ENCODE measurements around the gene STK38.

Gene STK38

GRCh38 chr6:36546920-36547645, at the start of gene STK38:
TSS of gene STK38 (minus strand) at chr6:36547479. CDS start at chr6:36540202, 7,277 bp downstream.
- TF ChIP-seq CTCF (IDR thresholded peaks at IDR 0.05): no peak
- peak; percentile 90 for DNase-seq (ENCODE audit: low spot score)
- Histone ChIP-seq H3K27ac (peak within 1 kb of the TSS; percentile 88 to 96), H3K4me3 (peak within 1 kb of the TSS; percentile 84)

- peak overlapping the region; percentile 97 to 98 for H3K27ac ChIP-seq
- DNase-seq (ENCODE audit: low spot score): peak; percentile 22
- TF ChIP-seq CTCF (IDR thresholded peaks at IDR 0.05): no peak
These were observed 49.1 kb upstream of the STK38 start for GRCh38 chr6:36596356-36596755.

GRCh38 chr6:36594816-36595643, 47.8 kb upstream of the STK38 start:
- TF ChIP-seq CTCF (IDR thresholded peaks at IDR 0.05): no peak
- DNase-seq (ENCODE audit: low spot score): peak; percentile 69
- Histone ChIP-seq H3K4me3 (peak overlapping the region; percentile 84), H3K27ac (peak overlapping the region; percentile 97 to 98)

More at GRCh38 chr6:36596356-36596755, 49.1 kb upstream of the STK38 start:
- H3K4me3 ChIP-seq: peak overlapping the region; percentile 84

- Histone ChIP-seq H3K4me3 (peak within 1 kb of the TSS; percentile 84), H3K27ac (peak within 1 kb of the TSS; percentile 97 to 98)
- TF ChIP-seq CTCF (IDR thresholded peaks at IDR 0.05): peak; percentile 30
- DNase-seq (ENCODE audit: low spot score): peak; percentile 98
These were observed 46.9 kb upstream of the STK38 start, which contains the start of gene SRSF3 for GRCh38 chr6:36594029-36594815. TSS of gene SRSF3 (plus strand) at chr6:36594362. CDS start at chr6:36596763, 2,401 bp downstream.

GRCh38 chr6:36593569-36594028, 46.3 kb upstream of the STK38 start:
- TF ChIP-seq CTCF (IDR thresholded peaks at IDR 0.05): no peak
- peak overlapping the region; percentile 84 for H3K4me3 ChIP-seq
- H3K27ac ChIP-seq: peak overlapping the region; percentile 97 to 98
- DNase-seq (ENCODE audit: low spot score): peak; percentile 80

- peak; percentile 64 for DNase-seq (ENCODE audit: low spot score)
- Histone ChIP-seq H3K27ac (no peak overlapping the region), H3K4me3 (no peak overlapping the region)
- no peak for TF ChIP-seq CTCF (IDR thresholded peaks at IDR 0.05)
These were observed 45.0 kb upstream of the STK38 start for GRCh38 chr6:36592221-36592655.
